ENCODE measurements around the gene SHANK1.

DNA sequence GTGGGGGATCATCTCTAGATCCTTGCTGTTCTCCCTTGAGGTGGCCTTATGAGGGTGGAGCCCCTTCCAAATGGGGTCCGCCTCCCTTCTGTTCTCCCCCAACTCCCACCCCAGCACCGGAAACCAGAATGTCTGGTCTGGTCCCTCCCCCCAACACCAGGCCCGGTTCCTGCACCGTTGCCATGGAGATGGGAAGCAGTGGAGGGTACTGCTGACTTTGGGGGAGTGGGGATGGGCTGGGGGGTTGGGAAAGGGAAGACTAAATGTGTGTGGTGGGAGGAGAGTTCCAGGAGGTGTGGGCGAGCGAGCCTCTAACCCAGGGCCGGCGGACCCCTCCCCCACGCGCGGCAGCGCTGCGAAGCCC is 1.7 kb downstream of the SHANK1 start:
- TF ChIP-seq, protein P1, sequence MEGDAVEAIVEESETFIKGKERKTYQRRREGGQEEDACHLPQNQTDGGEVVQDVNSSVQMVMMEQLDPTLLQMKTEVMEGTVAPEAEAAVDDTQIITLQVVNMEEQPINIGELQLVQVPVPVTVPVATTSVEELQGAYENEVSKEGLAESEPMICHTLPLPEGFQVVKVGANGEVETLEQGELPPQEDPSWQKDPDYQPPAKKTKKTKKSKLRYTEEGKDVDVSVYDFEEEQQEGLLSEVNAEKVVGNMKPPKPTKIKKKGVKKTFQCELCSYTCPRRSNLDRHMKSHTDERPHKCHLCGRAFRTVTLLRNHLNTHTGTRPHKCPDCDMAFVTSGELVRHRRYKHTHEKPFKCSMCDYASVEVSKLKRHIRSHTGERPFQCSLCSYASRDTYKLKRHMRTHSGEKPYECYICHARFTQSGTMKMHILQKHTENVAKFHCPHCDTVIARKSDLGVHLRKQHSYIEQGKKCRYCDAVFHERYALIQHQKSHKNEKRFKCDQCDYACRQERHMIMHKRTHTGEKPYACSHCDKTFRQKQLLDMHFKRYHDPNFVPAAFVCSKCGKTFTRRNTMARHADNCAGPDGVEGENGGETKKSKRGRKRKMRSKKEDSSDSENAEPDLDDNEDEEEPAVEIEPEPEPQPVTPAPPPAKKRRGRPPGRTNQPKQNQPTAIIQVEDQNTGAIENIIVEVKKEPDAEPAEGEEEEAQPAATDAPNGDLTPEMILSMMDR (IDR thresholded peaks at IDR 0.05; ENCODE audit: insufficient read depth, low read length, poor library complexity, severe bottlenecking) = no peak
- TF ChIP-seq EZH2phosphoT487 (conservative IDR thresholded peaks at IDR 0.05; ENCODE audit: low read length) = no peak

Data from SU-DHL-6 (cell line).